Liver (tissue), 3 donors: ENCODE data around the gene C1orf53.

Experiments used
- YY1 ChIP-seq: IDR thresholded peaks from 2 replicates; pipeline ENCODE4 v1.6.1; 2016; ENCODE audit warnings: antibody characterized with exemption, mild to moderate bottlenecking
- TF ChIP-seq, protein P1 (sequence below): fragments of 150-350 bp; IDR thresholded peaks from 2 replicates; pipeline ENCODE4 v1.5.1; 2017; ENCODE audit warnings: improper control_type of control experiment, low read depth, low read length; ENCODE audit not compliant: missing input control
- TF ChIP-seq, protein P2 (sequence below): IDR thresholded peaks from 2 replicates; pipeline ENCODE4 v1.6.1; 2016; ENCODE audit warnings: antibody characterized with exemption
- donor health status: healthy.
- donor health status: healthy.

DNA sequence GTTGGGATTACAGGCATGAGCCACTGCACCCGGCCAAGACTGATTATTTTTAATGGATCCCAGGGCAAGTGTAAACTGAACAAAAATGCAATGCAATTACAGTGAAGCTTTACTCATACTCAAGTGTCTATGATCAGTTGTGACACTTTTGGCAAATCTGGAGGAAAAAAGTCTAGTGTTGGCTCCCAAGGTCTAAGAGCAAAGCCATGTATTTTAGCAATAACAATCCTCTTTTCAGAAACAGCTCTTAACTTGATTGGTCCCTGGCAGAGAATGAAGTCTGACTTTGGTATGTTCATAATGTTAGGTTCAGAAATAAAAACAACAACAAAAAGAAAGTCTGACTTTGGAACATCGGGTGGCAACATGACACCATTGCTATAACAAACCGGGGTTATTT lies 40.2 kb upstream of the C1orf53 start:
- TF ChIP-seq, protein P1, sequence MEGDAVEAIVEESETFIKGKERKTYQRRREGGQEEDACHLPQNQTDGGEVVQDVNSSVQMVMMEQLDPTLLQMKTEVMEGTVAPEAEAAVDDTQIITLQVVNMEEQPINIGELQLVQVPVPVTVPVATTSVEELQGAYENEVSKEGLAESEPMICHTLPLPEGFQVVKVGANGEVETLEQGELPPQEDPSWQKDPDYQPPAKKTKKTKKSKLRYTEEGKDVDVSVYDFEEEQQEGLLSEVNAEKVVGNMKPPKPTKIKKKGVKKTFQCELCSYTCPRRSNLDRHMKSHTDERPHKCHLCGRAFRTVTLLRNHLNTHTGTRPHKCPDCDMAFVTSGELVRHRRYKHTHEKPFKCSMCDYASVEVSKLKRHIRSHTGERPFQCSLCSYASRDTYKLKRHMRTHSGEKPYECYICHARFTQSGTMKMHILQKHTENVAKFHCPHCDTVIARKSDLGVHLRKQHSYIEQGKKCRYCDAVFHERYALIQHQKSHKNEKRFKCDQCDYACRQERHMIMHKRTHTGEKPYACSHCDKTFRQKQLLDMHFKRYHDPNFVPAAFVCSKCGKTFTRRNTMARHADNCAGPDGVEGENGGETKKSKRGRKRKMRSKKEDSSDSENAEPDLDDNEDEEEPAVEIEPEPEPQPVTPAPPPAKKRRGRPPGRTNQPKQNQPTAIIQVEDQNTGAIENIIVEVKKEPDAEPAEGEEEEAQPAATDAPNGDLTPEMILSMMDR, result no peak
- TF ChIP-seq, protein P2, sequence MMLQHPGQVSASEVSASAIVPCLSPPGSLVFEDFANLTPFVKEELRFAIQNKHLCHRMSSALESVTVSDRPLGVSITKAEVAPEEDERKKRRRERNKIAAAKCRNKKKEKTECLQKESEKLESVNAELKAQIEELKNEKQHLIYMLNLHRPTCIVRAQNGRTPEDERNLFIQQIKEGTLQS, result no peak
- no peak for TF ChIP-seq YY1
